HepG2 (cell line): ENCODE results near the gene SLU7. TPM values are rescaled to one million over a fixed set of nuclear protein-coding genes. Genes with fewer than 3 reads are reported as not detected.
A peak's percentile ranks its signal among the peaks of the same experiment; 100 is the strongest.

Experiments
- AKAP8 ChIP-seq: sonication (generic); formaldehyde crosslinking; IDR thresholded peaks from 2 replicates; pipeline ENCODE4 v1.5.1; 2020; ENCODE audit warnings: mild to moderate bottlenecking, missing genetic modification reagents
- BCL3 ChIP-seq: sonication (generic); formaldehyde crosslinking; IDR thresholded peaks from 2 replicates; pipeline ENCODE4 v1.5.1; 2020; ENCODE audit warnings: mild to moderate bottlenecking, missing genetic modification reagents, moderate library complexity
- BRF2 ChIP-seq: sonication (generic); formaldehyde crosslinking; IDR thresholded peaks from 2 replicates; pipeline ENCODE4 v1.8.1; 2022; ENCODE audit warnings: mild to moderate bottlenecking, missing genetic modification reagents
- CENPBD1 ChIP-seq: sonication (generic); formaldehyde crosslinking; IDR thresholded peaks from 2 replicates; pipeline ENCODE4 v1.8.0; 2022; ENCODE audit warnings: missing genetic modification reagents, low read depth, mild to moderate bottlenecking, borderline replicate concordance
- DNMT3B ChIP-seq: conservative IDR thresholded peaks from 2 replicates; pipeline ENCODE4 v1.6.1; 2016; ENCODE audit warnings: missing biosample characterization, control low read depth
- ELF3 ChIP-seq: IDR thresholded peaks from 2 replicates; pipeline ENCODE4 v1.6.1; 2016; ENCODE audit warnings: missing genetic modification reagents, missing compliant biosample characterization
- GABPB1 ChIP-seq: IDR thresholded peaks from 2 replicates; pipeline ENCODE4 v1.6.1; 2016; ENCODE audit warnings: mild to moderate bottlenecking, missing genetic modification reagents, moderate library complexity, missing compliant biosample characterization
- HIVEP1 ChIP-seq: sonication (generic); formaldehyde crosslinking; IDR thresholded peaks from 2 replicates; pipeline ENCODE4 v1.4.0; 2020; ENCODE audit warnings: mild to moderate bottlenecking, missing genetic modification reagents
- IKZF4 ChIP-seq: sonication (generic); formaldehyde crosslinking; IDR thresholded peaks from 2 replicates; pipeline ENCODE4 v1.5.1; 2020; ENCODE audit warnings: borderline replicate concordance, mild to moderate bottlenecking, low read depth, missing genetic modification reagents; ENCODE audit errors: not compliant biosample characterization
- JUNB ChIP-seq: sonication (generic); formaldehyde crosslinking; IDR thresholded peaks from 2 replicates; pipeline ENCODE4 v1.8.0; 2022; ENCODE audit warnings: missing genetic modification reagents, mild to moderate bottlenecking, borderline replicate concordance
- MAFG ChIP-seq: sonication (generic); formaldehyde crosslinking; IDR thresholded peaks from 2 replicates; pipeline ENCODE4 v1.5.1; 2020; ENCODE audit warnings: mild to moderate bottlenecking, missing genetic modification reagents
- MEIS2 ChIP-seq: sonication (generic); formaldehyde crosslinking; IDR thresholded peaks from 2 replicates; pipeline ENCODE4 v1.9.0; 2021; ENCODE audit warnings: mild to moderate bottlenecking, missing genetic modification reagents
- NFATC3 ChIP-seq: sonication (generic); formaldehyde crosslinking; IDR thresholded peaks from 2 replicates; pipeline ENCODE4 v1.5.1; 2020; ENCODE audit warnings: mild to moderate bottlenecking, missing genetic modification reagents
- RARG ChIP-seq: sonication (generic); formaldehyde crosslinking; IDR thresholded peaks from 2 replicates; pipeline ENCODE4 v1.4.0; 2020; ENCODE audit warnings: low read depth, mild to moderate bottlenecking, missing genetic modification reagents
- REL ChIP-seq: sonication (generic); formaldehyde crosslinking; conservative IDR thresholded peaks from 2 replicates; pipeline ENCODE4 v1.8.0; 2022; ENCODE audit warnings: mild to moderate bottlenecking, missing genetic modification reagents, moderate library complexity
- SKI ChIP-seq: fragments of 450-650 bp; IDR thresholded peaks from one replicate; pipeline ENCODE4 v1.6.1; 2018; ENCODE audit warnings: mild to moderate bottlenecking; ENCODE audit not compliant: partially characterized antibody
- STAG1 ChIP-seq: sonication (generic); formaldehyde crosslinking; IDR thresholded peaks from 2 replicates; pipeline ENCODE4 v1.4.0; 2020; ENCODE audit warnings: missing genetic modification reagents
- ZFP36L1 ChIP-seq: sonication (generic); formaldehyde crosslinking; IDR thresholded peaks from 2 replicates; pipeline ENCODE4 v1.8.0; 2022; ENCODE audit warnings: mild to moderate bottlenecking, missing genetic modification reagents, moderate library complexity
- ZMAT5 ChIP-seq: sonication (generic); formaldehyde crosslinking; IDR thresholded peaks from 2 replicates; pipeline ENCODE4 v1.5.0; 2020; ENCODE audit warnings: mild to moderate bottlenecking, low read depth, missing genetic modification reagents, borderline replicate concordance
- ZNF432 ChIP-seq: sonication (generic); formaldehyde crosslinking; IDR thresholded peaks from 2 replicates; pipeline ENCODE4 v1.5.0; 2020; ENCODE audit warnings: missing genetic modification reagents, mild to moderate bottlenecking, borderline replicate concordance
- ZNF451 ChIP-seq: sonication (generic); formaldehyde crosslinking; IDR thresholded peaks from 2 replicates; pipeline ENCODE4 v1.5.0; 2020; ENCODE audit warnings: mild to moderate bottlenecking, missing genetic modification reagents
- ZNF607 ChIP-seq: sonication (generic); formaldehyde crosslinking; IDR thresholded peaks from 2 replicates; pipeline ENCODE4 v1.5.1; 2020; ENCODE audit warnings: missing genetic modification reagents, mild to moderate bottlenecking, borderline replicate concordance
- polyA plus RNA-seq, 8 experiments: library from polyadenylated mRNA; depleted of rRNA in 3 of 8; stranded (reverse) in 7 of 8; unstranded in 1 of 8; fragments of >200 nt; fragmentation: Illumina TruSeq in 4 of 8; extraction: Trizol in 4 of 8; gene quantifications; 2 replicates each; pipeline versions ENCODE4 v1.2.1 to v1.2.3, GENCODE V29; 2011 to 2016; ENCODE audit warnings: low read depth in 4 of 8, missing spikeins in 1 of 8, mixed read lengths in 1 of 8; ENCODE audit not compliant: insufficient read depth in 1 of 8
- total RNA-seq, 5 experiments: library from RNA; depleted of rRNA; stranded (reverse); fragments of >200 nt; fragmentation: Illumina TruSeq; extraction: Trizol; gene quantifications; 2 replicates each; pipeline ENCODE4 v1.2.3, GENCODE V29; 2016; ENCODE audit warnings: low read depth in 1 of 5
- TF ChIP-seq, protein P1 (sequence below): IDR thresholded peaks from 2 replicates; pipeline ENCODE4 v1.6.1; 2018; ENCODE audit warnings: missing genetic modification reagents, mild to moderate bottlenecking, missing compliant biosample characterization
- TF ChIP-seq, protein P2 (sequence below): sonication (generic); formaldehyde crosslinking; IDR thresholded peaks from 2 replicates; pipeline ENCODE4 v1.4.0; 2020; ENCODE audit warnings: missing genetic modification reagents, mild to moderate bottlenecking, borderline replicate concordance

SLU7 gene
- total and polyA plus RNA-seq, 2 of the 13 experiments (the other 11 are each of a cell fraction or from before 2014, with no cell fraction given) = 24.0 to 39.2 TPM

- TF ChIP-seq BRF2 (no peak), SKI (peak; percentile 8), NFATC3 (CRISPR knock-in tag) (no peak), MAFG (CRISPR knock-in tag) (no peak), ZNF432 (no peak), MEIS2 (no peak), IKZF4 (CRISPR knock-in tag) (no peak), ZNF451 (CRISPR knock-in tag) (no peak), DNMT3B (CRISPR knock-in tag) (0 out of 2 replicates have a peak, but pooled peaks have one; percentile 41), AKAP8 (CRISPR knock-in tag) (no peak), JUNB (CRISPR knock-in tag) (no peak), ZMAT5 (CRISPR knock-in tag) (no peak), ZFP36L1 (peak; percentile 77; the same call in 1 of the 2 replicates), HIVEP1 (CRISPR knock-in tag) (peak; percentile 77), ZNF607 (CRISPR knock-in tag) (no peak), GABPB1 (CRISPR knock-in tag) (peak; percentile 74), REL (no peak), STAG1 (CRISPR knock-in tag) (no peak), CENPBD1 (CRISPR knock-in tag) (no peak), ELF3 (CRISPR knock-in tag) (peak; percentile 48; the same call in 1 of the 2 replicates), BCL3 (CRISPR knock-in tag) (peak; percentile 78; the same call in 1 of the 2 replicates), RARG (no peak)
- TF ChIP-seq, protein P1, sequence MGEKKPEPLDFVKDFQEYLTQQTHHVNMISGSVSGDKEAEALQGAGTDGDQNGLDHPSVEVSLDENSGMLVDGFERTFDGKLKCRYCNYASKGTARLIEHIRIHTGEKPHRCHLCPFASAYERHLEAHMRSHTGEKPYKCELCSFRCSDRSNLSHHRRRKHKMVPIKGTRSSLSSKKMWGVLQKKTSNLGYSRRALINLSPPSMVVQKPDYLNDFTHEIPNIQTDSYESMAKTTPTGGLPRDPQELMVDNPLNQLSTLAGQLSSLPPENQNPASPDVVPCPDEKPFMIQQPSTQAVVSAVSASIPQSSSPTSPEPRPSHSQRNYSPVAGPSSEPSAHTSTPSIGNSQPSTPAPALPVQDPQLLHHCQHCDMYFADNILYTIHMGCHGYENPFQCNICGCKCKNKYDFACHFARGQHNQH (CRISPR knock-in tag) = peak; percentile 49; the same call in 1 of the 2 replicates
- TF ChIP-seq, protein P2, sequence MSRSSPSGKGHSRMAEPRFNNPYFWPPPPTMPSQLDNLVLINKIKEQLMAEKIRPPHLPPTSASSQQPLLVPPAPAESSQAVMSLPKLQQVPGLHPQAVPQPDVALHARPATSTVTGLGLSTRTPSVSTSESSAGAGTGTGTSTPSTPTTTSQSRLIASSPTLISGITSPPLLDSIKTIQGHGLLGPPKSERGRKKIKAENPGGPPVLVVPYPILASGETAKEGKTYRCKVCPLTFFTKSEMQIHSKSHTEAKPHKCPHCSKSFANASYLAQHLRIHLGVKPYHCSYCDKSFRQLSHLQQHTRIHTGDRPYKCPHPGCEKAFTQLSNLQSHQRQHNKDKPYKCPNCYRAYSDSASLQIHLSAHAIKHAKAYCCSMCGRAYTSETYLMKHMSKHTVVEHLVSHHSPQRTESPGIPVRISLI = peak; percentile 97
These were observed 19.2 kb downstream of the SLU7 start, which contains the start of gene FAM200C (continued) for GRCh38 chr5:160399402-160400353.
